Coronary artery (tissue), 2 donors: ENCODE results near the gene TTYH2.

ENCODE experiments used
- DNase-seq: peaks from one replicate; pipeline ENCODE4 v3.0.0-alpha.2; 2017; ENCODE audit warnings: low spot score
- H3K27ac ChIP-seq, 2 donors: fragments of 200-600 bp; sonication (generic); one replicate each; pipeline ENCODE4 v1.5.1; 2016 to 2019
- H3K4me3 ChIP-seq: fragments of 200-600 bp; sonication (generic); 2 replicates; pipeline ENCODE4 v1.5.1; 2016; ENCODE audit warnings: mild to moderate bottlenecking, moderate library complexity
- CTCF ChIP-seq: fragments of 200-600 bp; sonication (generic); IDR thresholded peaks from one replicate; pipeline ENCODE4 v1.5.1; 2019; ENCODE audit warnings: antibody characterized with exemption

The TTYH2 gene

GRCh38 chr17:74194682-74195081 lies 18.7 kb upstream of the TTYH2 start:
- Histone ChIP-seq H3K27ac (no peak overlapping the region), H3K4me3 (no peak overlapping the region)
- no peak for DNase-seq
- no peak for TF ChIP-seq CTCF

- no peak overlapping the region for H3K4me3 ChIP-seq
- no peak overlapping the region for H3K27ac ChIP-seq
- DNase-seq: no peak
- TF ChIP-seq CTCF: no peak
These were observed 16.6 kb upstream of the TTYH2 start for GRCh38 chr17:74196541-74197317.

- no peak for TF ChIP-seq CTCF
- Histone ChIP-seq H3K27ac (no peak overlapping the region), H3K4me3 (no peak overlapping the region)
- DNase-seq: no peak
These were observed 15.6 kb upstream of the TTYH2 start for GRCh38 chr17:74197801-74198200.

- Histone ChIP-seq H3K4me3 (no peak overlapping the region), H3K27ac (no peak overlapping the region)
- TF ChIP-seq CTCF: no peak
- no peak for DNase-seq
These were observed 14.7 kb upstream of the TTYH2 start for GRCh38 chr17:74198694-74199093.

GRCh38 chr17:74199306-74200092 lies 13.9 kb upstream of the TTYH2 start:
- DNase-seq: no peak
- no peak overlapping the region for H3K27ac ChIP-seq
- peak overlapping the region; percentile 57 for H3K4me3 ChIP-seq
- TF ChIP-seq CTCF: peak; percentile 83

- no peak for DNase-seq
- no peak for TF ChIP-seq CTCF
- Histone ChIP-seq H3K4me3 (no peak overlapping the region), H3K27ac (no peak overlapping the region)
These were observed 13.3 kb upstream of the TTYH2 start for GRCh38 chr17:74200112-74200511.
